Fibroblast of pulmonary artery (primary cell): ENCODE data around the gene STX18.
A peak's percentile ranks its signal among the peaks of the same experiment; 100 is the strongest.

ENCODE experiments used
- DNase-seq: peaks from one replicate; pipeline ENCODE4 v3.0.0-alpha.2; 2010; ENCODE audit warnings: low read depth
- H3K4me3 ChIP-seq: replicated peaks from 2 replicates; pipeline ENCODE4 v1.5.1; 2011; ENCODE audit warnings: low read depth, mild to moderate bottlenecking, control low read depth, low read length, moderate library complexity
- CTCF ChIP-seq: IDR thresholded peaks from 2 replicates; pipeline ENCODE4 v1.5.1; 2011; ENCODE audit warnings: mild to moderate bottlenecking, control low read depth, low read length, inconsistent platforms; ENCODE audit errors: missing control alignments

Gene STX18

DNA sequence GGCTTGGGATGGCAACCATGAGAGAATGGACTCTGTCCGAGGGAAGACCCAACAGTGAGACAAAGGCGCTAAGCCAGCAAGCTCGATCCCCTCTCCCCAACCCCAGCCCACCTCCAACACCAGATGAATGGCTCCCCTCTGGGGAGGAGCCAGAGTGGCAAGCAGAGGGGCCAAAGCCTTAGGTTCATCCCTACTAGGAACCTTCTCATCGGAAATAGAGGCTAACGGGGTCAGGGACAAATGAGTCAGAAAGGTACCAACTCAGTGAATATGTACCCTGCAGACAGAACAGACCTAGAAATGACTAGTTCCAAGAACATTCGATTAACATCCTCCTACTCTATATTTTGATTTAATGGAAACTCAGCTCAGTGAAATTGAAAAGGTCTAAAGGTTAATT lies 81.1 kb downstream of the STX18 start:
- no peak for TF ChIP-seq CTCF
- DNase-seq: no peak

DNA sequence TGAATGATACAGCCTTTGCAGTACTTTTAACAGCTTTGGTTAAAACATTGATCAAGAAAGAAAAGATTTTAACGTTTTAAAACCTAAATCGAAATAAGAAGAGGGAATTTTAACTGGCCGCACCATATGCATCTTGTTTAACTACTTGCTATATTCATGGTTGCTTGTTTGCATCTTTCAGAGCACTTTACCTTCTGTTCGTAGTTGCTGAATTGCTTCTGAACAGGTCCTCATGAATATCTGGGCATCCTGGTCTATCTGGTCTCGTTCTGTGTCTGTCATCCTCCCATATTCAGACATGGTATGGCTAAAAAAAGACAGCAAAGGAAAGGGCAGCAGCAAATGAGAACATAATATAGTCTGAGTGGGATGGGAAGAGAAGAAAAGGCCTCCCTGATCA lies 82.7 kb downstream of the STX18 start:
- no peak for TF ChIP-seq CTCF
- no peak for DNase-seq
- H3K4me3 ChIP-seq: no peak overlapping the region

More for the DNA sequence above, 81.1 kb downstream of the STX18 start:
- no peak overlapping the region for H3K4me3 ChIP-seq

DNA sequence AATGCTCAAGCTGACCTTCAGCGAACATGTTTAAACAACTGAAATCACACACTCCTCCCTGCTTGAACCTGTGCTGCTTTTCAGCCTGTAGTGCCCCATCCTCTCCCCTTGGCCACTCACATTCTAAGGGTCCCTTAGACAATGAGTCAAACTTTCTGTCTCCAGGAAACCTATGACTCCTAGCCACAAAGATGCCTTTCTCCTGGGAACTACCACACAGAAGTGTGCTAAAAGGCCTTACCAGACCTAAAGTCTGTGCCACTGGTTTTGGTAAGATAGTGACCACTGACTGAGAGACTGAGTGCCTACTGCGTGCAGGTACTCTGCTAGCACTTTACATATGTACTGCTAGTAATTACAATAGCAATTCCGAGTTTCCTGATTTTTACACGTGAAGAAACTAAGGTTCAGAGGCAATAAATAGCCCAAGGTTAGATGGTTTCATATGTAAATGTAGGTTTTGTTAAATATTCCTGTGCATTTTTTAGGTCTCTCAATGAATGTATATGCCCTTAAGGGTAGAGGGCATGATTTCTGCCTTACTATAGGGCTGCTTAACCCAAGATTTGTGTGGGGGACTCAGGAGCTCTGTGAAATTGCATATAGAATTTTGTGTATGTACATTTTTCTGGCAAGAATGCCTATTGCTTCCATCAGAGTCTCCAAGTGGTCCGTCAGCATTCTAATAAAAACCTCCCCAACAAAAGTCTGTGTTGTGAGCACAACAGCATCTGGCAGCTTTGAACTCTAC lies 83.9 kb downstream of the STX18 start:
- H3K4me3 ChIP-seq: no peak overlapping the region
- peak; percentile 34 for DNase-seq
- TF ChIP-seq CTCF: no peak

GRCh38 chr4:4456816-4457578 lies 84.9 kb downstream of the STX18 start:
- no peak overlapping the region for H3K4me3 ChIP-seq
- no peak for DNase-seq
- TF ChIP-seq CTCF: no peak

GRCh38 chr4:4456351-4456750 lies 85.5 kb downstream of the STX18 start:
- TF ChIP-seq CTCF: no peak
- H3K4me3 ChIP-seq: no peak overlapping the region
- peak; percentile 35 for DNase-seq

GRCh38 chr4:4455210-4455865 lies 86.5 kb downstream of the STX18 start:
- no peak for DNase-seq
- H3K4me3 ChIP-seq: no peak overlapping the region
- TF ChIP-seq CTCF: no peak
